NCI-H524 (cell line): ENCODE data around the gene MEF2A.

Source experiments
- DNase-seq, 2 experiments: peaks; one replicate each; lab custom pipeline; 2025; lab: John Stamatoyannopoulos, UW

MEF2A gene

DNA sequence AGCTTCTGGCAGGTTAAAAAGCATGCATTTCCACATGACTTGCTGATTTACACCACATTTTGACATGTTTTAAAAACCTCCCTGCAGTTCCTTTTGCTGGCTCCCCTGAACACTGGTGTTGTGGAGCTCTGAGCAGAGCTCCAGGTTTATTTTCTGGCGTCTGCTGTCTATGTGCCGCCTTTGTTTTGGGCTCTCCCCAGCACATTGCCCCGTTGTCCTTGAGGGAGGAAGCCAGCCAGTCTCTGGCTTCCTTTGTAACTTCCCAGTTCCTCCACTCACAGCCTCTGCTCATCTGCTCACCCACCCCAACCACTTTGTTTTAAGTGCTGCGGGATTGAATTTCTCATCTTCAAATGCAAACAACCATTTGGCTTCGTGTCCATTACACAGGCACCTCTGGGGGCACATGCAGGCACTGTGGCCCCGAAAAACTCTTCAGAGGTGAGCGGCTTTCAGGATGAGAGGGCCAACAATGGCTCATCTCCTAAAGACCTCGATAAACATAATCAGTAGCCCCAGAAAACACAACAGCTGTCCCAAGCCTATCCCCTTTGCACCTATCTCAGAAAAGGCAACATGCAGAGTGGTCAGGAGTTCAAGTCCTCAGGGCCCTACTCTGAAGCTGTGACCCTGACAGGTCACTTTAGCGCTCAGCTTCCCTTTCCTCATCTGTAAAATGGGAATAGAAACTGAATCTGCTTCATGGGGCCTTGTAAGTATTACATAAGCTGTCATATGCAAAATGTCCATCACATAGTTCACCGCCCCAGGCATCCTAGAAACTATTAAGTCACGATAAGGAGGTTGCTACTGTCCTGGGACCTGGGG is 1.3 kb upstream of the MEF2A start:
- peak; percentile 58 to 88 for DNase-seq

DNA sequence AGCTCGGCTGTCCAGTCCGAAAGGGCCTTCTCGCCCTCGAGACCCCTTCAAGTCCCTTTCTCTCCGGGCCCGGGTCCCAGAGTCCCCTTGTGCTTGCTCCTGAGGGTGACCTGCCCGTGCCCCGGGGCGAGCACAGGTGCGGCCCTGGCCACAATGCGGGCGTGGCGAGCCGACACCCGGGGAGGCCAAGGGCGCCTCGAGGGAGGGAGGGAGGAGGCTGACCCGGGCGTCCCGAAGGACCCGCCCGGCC is 810 bp upstream of the MEF2A start:
- DNase-seq, result peak in 1 of 2 experiments; percentile 34

DNA sequence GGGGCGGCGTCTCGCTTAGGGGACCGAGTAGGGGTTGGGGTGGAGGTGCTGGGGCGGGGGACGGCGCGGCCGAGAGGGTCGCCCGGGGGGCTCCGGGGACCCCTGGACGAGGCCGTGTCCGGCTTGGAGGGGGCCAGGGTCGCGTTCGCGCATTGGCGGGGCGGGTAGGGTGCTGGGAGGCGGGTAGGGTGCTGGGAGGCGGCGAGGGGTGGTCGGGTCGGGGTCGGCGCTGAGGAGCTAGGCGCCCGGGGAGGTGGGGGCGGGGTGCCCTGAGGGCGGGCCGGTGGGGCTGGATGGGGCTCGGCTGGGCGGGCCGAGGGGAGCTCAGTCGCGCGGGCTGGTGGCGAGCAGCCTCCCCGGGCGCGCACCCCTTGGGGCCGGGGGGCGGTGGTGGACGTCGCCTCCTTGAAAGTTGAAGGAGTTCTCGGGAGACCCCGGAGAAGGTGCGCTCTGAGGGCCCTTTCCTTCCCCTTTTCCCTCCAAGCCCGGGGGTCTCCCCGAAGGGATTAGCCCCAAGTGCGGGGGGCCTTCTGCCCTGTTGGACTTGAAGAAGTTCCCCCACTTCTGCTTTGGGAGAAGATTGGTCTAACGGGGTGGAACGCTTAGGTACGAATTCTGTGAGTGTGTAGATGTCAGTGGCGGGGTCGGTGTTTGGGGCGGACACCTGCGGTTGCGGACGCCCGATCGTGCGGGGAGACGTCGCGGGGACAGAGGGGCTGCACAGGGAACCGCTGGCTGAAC is 543 bp downstream of the MEF2A start:
- DNase-seq, result peak in 1 of 2 experiments; percentile 40

DNA sequence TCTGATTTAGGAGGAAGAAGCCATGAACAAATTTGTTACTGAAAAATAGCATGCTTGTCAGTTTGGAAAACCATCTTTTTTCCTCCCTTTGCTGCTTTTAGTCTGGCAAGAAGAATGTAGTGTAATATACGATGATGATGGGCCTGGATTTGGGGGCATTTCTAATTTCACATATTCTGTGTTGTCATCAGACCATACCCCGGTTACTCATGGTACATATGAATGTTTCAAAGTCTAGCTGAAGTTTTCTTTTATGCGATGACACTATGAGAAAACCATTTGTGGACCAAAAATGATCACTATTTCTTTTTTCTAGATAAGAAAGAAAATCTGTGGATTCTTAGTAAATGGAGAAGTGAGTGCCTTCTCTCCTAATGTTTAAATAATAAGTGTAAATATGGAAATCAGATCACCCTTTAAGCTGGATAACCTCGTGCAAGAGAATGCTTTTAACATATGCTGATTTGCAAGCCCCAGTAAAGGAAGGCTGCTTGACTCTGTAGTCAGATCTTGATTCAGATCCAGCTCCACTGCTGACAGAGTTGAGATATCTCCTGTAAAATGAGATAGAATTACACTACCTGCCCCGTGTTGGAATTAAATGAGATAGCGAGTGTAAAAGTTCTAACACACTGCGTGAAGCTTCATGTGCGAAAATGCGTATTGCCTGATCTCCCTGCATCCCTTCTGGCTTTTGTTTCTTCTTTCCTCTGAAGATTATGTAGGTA is 3.0 kb downstream of the MEF2A start:
- DNase-seq, result no peak

DNA sequence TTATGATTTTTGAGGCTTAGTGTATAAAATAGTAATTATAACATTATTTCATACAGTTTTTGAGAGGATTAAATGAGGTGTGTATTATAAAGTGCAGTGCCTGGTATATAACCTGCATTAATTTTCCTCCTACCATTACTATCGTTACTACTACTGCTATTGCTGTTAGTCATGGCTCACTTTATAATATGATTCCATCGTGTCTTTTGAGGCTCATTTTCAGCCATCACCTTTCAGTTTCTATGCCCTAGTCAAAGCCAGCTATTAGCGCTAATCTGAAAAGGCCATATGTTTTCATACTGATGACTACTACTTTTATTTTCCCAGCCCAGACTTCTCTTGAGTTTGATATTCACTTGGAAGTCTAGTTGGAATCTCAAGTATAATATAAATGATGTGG is 5.5 kb downstream of the MEF2A start:
- no peak for DNase-seq

DNA sequence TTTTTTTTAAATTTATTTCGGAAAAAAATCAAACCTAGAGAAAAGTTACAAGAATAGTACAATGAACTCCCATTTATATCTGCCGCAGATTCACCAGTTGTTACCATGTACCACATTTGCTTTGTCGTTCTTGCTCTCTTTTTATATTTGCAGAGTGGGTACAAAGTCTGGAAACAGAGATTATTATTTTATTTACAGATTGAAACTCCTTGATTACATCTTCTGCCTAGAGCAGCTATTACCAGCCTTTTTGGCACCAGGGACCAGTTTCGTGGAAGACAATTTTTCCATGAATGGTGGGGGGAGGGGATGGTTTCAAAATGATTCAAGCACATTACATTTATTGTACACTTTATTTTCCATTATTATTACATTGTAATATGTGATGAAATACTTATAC is 8.3 kb downstream of the MEF2A start:
- DNase-seq, result no peak

DNA sequence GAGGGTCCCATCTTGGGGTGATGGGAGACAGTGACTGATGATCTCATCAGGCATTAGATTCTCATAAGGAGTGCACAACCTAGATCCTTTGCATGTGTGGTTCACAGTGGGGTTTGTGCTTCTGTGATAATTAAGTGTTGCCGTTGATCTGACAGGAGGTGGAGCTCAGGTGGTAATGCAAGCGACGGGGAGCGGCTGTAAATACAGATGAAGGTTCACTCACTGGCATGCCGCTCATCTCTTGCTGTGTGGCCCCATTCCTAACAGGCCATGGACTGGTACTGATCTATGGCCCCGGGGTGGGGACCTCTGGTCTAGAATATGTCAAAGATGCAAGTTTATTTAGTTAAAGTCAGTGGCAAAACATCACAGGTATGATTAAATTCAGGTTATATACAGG is 8.7 kb downstream of the MEF2A start:
- no peak for DNase-seq

DNA sequence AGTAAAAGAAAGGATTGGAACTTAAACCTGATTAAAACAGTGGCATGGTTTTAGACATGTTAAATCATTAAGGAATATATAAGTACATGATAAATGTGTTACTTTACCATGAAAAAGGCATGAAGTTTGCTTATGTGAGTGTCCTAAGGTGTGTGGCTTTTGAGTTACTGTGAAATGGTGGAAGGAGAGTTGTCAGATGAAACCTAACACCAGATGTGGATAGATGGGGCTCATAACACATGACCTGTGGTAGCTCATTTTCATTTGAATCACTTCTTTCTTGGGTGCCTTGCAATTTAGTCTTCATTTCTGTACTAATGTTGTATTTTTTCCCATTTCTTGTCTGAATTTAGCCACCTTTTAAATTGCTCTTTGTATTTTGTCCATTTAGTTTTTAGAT is 13.0 kb downstream of the MEF2A start:
- DNase-seq, result no peak

DNA sequence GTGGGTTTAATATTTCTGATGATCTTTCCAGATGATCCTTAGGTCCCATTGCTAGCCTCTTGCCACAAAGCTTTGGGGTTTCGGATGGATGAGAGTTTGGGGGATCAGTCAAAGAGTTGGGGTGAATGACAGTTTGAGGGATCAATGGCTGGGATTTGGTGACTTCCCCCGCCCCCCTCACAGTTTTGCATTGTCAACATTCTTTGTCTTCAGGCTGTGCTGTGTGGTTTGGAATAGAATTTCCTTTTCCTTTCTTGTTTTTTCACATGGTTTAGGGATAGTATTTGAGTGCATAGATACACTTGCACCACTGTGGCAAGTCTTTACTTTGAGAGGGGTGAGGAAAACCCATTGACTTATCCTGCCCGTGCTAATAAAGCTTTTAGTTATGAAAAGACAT is 14.3 kb downstream of the MEF2A start:
- DNase-seq, result no peak

DNA sequence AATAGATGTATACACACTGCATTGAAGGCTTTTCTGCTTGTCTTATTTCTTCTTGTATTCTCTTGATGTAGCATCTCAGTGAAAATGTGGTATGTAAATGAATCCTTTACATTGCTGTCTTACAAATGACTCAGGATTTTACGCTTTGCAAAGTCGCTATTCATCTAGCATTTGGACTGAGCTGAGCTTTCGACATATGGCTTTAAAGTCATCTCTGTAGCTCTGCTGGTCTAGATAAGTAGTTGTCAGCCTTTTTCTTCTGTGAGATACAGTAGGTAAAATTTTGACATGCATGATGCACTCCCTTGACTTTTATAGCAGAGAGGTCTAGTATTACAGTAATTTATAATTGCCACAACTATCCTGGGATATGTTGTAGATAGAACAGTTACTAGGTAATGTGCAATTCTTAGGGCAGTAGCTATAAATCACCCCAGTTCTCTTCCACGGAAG is 16.8 kb downstream of the MEF2A start:
- no peak for DNase-seq

DNA sequence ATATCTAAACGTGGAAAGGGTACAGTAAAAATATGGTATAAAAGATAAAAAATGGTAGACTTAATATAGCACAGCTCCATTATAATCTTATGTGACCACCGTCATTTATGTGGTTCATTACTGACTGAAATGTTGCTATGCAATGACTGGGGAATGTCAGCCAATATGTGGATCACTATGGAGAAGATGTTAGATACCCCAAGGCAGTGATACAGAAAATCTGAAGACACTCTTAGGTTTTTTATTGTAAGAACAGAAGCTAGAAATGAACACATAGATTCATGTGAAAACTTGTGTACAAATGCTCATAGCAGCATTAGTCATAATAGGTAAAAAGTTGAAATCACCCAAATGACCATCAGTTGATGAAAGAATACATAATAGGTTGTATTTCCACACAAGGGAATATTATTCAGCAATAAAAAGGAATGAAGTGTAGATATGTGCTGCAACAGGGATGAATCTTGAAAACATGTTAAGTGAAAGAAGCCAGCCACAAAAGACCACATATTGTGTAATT is 18.4 kb downstream of the MEF2A start:
- DNase-seq, result no peak

DNA sequence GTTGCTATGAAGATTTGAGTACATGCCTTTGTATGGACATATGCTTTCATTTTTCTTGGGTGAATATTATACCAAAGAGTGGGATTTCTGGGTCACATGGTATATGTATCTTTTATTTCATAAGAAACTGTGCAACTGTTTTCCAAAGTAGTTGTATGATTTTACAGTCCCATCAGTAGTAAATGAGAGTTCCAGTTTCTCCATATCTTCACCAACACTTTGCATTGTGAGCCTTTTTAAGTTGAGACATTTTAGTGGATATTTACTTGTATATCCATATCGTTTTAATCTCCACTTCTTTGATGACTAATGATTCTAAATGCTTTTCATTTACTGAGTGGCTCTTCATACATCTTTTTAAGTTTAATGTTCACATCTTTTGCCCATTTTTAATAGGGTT is 20.3 kb downstream of the MEF2A start:
- no peak for DNase-seq

DNA sequence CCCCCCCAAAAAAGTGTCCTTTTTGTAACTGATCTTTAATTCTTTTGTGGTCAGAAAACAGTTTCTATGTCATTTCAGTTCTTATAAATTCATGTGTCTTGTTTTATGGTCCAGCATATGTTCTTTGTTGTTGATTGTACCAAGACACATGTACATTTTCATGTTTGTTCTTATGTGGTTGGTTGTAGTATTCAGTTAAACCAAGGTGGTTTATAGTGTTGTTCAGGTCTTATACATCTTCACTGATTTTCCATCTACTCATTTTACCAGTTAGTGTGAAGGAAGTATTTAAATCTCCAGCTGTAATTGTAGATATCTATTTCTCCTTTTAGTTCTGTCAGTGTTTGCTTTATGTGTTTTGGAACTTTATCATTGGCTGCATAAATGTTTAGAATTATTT is 24.0 kb downstream of the MEF2A start:
- no peak for DNase-seq

DNA sequence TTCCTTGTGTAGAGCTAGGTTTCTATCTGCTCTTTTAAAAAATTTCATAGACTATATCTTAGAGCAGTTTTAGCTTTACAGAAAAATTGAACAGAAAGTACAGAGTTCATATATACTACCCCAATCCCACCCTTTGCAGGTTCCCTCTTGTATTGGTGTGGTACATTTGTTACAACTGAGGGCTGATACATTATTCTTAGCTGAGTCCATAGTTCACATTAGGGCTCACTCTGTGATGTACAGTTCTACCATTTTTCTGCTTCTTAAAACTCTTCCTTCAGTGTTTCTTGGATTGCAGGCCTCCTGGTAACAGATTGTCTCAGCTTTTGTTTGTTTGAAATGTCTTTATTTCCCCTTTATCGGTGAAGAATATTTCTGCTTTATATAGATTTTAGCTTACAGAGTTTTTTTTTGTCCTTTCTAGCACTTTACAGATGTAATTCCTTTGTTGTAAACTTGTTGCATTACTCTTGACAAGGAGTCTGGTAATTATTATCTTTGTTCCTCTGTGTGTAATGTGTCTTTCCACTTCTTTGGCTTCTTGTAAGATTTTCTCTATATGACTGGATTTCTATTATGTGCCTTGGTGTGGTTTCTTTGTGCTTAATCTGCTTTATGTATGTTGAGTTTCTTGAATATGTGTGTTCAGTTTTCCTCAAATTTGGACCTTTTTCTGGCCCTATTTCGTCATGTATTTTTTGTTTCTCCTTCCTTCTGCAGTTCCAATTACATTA is 25.3 kb downstream of the MEF2A start:
- DNase-seq, result no peak

DNA sequence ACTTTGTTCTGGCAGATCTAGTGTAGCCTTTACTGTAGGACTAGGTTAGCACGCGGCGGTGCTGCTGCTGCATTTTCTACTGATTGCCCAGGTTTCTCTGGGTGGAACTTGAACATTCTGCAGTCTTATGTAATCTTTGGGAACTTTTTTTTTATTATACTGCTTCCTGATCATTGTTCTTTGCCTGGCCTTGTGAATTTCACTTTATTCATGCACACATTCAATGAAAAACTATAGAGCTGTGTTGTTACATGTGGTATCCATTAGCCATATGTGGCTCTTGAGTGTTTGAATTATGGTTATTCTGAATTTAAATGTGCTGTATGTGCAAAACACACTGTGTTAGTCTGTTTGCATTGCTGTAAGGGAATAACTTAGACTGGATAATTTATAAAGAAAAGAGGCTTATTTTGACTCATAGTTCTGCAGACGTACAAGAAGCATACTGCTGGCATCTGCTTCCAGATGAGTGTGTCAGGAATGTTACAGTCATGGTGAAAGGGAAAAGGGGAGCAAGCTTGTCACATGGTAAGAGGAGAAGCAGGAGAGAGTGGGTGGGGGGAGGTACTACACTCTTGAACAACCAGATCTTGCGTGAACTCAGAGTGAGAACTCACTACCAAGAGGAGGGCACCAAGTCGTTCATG is 26.5 kb downstream of the MEF2A start:
- DNase-seq, result no peak

DNA sequence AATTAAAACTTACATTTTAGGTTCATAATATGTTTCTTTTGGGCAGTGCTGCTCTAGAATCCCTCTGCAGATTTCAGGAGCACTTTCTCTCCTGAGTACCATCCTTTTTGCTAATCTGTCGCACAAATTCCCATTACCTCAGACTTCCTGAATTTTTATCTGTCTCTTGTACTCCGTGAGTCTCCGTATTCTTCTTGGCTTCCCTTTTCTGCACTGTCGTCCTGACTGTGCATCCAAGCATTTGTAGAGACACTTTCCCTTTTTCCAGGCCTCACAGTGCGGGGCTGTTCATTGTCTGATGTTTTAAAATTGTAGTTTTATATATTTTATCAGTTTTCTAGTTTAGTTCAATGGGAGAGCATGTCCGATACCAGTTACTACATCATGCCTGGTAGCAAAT is 27.3 kb downstream of the MEF2A start:
- DNase-seq, result no peak

DNA sequence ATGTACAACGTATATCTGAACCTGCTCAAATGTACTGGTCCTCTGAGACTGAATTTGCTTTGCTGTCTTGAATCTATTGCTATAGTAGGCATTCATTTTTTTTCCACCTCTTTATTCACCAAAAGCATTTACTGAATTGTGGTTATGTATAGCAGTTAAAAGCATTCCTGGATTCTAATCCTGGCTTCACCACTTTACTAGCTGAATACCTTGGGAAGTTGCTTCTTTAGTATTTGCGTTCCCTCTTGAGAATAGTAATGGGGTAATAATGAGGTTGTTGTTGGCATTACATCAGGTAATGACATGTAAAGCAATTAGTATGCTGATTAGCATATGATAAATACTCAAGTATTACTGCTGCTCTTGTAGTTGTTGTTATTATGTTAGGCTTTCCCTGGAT is 29.1 kb downstream of the MEF2A start:
- no peak for DNase-seq

DNA sequence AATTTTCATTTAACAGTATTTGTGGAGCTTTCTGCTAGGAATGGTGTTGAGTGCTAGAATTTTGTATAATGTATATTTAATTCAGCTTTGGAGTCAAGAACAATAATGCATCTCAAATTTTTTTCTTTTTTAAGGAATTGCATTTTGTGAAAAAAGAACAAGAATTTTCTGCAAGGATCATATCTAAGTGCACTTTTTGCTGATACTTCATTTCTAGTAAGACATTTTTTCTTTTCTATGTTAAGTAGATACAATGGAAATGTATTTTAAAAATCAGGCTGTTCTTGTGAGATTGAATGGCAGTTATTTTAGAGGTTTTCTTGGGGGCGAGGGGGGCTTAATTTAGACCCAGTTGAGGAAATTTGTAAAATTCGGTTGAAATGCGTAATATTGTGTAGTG is 32.5 kb downstream of the MEF2A start:
- no peak for DNase-seq

DNA sequence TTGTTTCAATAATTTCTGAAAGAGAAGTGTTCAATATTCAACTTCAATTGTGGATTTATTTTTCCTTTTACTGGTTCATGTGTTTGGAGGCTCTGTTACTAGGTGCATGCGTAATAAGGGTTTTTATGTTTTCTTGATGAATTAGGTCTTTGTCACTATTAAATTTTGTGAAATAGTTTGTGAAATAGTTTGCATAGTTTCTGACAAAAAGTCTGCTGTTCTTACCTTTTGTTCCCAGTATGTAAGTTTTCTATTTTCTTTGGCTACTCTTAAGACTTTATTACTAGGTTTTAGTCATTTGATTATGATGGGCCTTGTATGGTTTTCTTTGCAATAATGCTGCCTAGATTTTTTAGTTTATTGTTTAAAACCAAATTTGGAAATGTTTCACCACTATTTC is 38.0 kb downstream of the MEF2A start:
- DNase-seq, result no peak

DNA sequence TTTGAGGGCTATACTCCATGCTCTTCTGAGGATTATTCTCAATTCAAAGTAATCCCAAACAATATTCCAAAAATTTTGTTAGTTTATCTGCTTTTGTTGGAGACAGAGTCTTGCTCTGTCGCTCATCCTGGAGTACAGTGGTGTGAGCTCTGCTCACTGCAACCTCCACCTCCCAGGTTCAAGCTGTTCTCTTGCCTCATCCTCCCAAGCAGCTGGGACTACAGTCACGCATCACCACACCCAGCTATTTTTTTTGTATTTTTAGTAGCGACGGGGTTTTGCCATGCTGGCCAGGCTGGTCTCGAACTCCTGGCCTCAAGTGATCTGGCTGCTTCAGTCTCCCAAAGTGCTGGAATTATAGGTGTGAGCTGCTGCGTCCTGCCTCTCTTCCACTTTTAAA is 39.1 kb downstream of the MEF2A start:
- no peak for DNase-seq

DNA sequence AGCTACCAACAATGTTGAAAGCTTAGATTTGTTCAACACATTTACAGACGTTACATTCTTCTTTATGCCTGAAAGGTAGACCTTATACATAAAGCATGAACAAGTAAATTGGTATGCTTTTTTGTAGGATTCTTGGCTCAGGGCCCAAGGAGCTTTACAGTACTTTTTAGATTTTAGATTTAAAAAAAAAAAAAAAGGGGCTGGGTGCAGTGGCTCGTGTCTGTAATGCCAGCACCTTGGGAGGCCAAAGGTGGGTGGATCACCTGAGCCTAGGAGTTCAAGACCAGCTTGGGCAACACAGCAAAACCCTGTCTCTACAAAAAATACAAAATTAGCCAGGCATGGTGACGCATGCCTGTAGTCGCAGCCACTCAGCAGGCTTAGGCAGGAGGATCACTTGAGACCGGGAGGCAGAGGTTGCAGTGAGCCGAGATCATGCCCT is 39.7 kb downstream of the MEF2A start:
- no peak for DNase-seq

DNA sequence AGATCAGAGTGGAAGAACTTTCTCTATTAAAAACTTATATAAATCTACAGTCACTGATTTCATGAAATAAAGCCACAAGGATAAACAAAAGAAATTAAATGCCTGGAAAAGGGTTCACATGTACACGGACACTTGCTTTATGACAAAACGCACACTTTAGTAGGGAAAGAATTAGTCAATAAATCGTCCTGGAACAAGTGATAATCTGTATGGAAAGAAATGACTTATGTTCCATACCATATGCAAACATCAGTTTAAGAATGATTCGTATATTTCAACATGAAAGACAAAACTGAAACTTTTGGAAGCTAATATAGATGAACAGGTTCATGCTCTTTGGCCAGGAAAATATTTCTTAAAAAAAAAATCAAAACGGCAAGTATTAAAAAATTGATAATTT is 40.2 kb downstream of the MEF2A start:
- no peak for DNase-seq
